HEK293 (cell line): ENCODE measurements around the gene TSNAX.

Experiments
- CTCF ChIA-PET: fragments of 350-600 bp; formaldehyde crosslinking; extraction: SDS; loops from one replicate; lab custom pipeline; 2021; ENCODE audit warnings: antibody characterized with exemption; lab: Yijun Ruan, JAX
- POLR2A ChIA-PET: fragments of 300-600 bp; formaldehyde crosslinking; extraction: SDS; loops from one replicate; lab custom pipeline; 2020; ENCODE audit warnings: antibody characterized with exemption, inconsistent platforms; lab: Yijun Ruan, JAX
- H3K27ac ChIP-seq: fragments of 200-500 bp; sonication (Bioruptor generic); 2 replicates; pipeline ENCODE4 v1.5.1; 2014; ENCODE audit warnings: low read depth, low read length, control low read depth, inconsistent platforms; ENCODE audit errors: extremely low read depth
- H3K36me3 ChIP-seq, 2 experiments: fragments of 200-500 bp in 1 of 2; sonication (Bioruptor generic) in 1 of 2; 1 replicate in 1 of 2; 2 replicates in 1 of 2; pipeline ENCODE4 v1.5.1; 2014 to 2017; ENCODE audit warnings: inconsistent platforms in 2 of 2, low read length in 2 of 2; ENCODE audit not compliant: control insufficient read depth in 2 of 2, insufficient read depth in 1 of 2
- H3K4me1 ChIP-seq: fragments of 200-500 bp; sonication (Bioruptor generic); 2 replicates; pipeline ENCODE4 v1.5.1; 2014; ENCODE audit warnings: mild to moderate bottlenecking, low read length, inconsistent platforms; ENCODE audit not compliant: control insufficient read depth, insufficient read depth
- H3K4me3 ChIP-seq: 2 replicates; pipeline ENCODE4 v1.5.1; 2011; ENCODE audit warnings: low read depth, mild to moderate bottlenecking, control low read depth, low read length, moderate library complexity
- H3K9me3 ChIP-seq: fragments of 200-500 bp; sonication (Bioruptor generic); 2 replicates; pipeline ENCODE4 v1.5.1; 2014; ENCODE audit warnings: low read depth, low read length, inconsistent platforms; ENCODE audit not compliant: control insufficient read depth, insufficient read depth
- BCL11B ChIP-seq: fragments of 450-650 bp; formaldehyde crosslinking; IDR thresholded peaks from 2 replicates; pipeline ENCODE4 v1.5.1; 2016; ENCODE audit warnings: low read depth, missing biosample characterization, missing genetic modification characterization
- EGR2 ChIP-seq: fragments of 450-650 bp; formaldehyde crosslinking; IDR thresholded peaks from 2 replicates; pipeline ENCODE4 v1.5.1; 2016; ENCODE audit warnings: low read depth, missing biosample characterization, missing genetic modification characterization
- SCRT1 ChIP-seq: fragments of 450-650 bp; formaldehyde crosslinking; IDR thresholded peaks from 2 replicates; pipeline ENCODE4 v1.5.1; 2016; ENCODE audit warnings: missing biosample characterization, missing genetic modification characterization, borderline replicate concordance
- SP2 ChIP-seq: fragments of 450-650 bp; formaldehyde crosslinking; IDR thresholded peaks from 2 replicates; pipeline ENCODE4 v1.5.1; 2016; ENCODE audit warnings: missing biosample characterization, missing genetic modification characterization
- ZBTB17 ChIP-seq: fragments of 450-650 bp; formaldehyde crosslinking; IDR thresholded peaks from 2 replicates; pipeline ENCODE4 v1.5.1; 2016; ENCODE audit warnings: missing biosample characterization, missing genetic modification characterization
- ZEB2 ChIP-seq: fragments of 450-650 bp; formaldehyde crosslinking; IDR thresholded peaks from 2 replicates; pipeline ENCODE4 v1.5.1; 2016; ENCODE audit warnings: missing biosample characterization, missing genetic modification characterization
- ZNF132 ChIP-seq: fragments of 450-650 bp; formaldehyde crosslinking; IDR thresholded peaks from 2 replicates; pipeline ENCODE4 v1.5.1; 2017; ENCODE audit warnings: missing biosample characterization, missing genetic modification characterization, borderline replicate concordance
- ZNF138 ChIP-seq: fragments of 450-650 bp; formaldehyde crosslinking; IDR thresholded peaks from 2 replicates; pipeline ENCODE4 v1.5.1; 2016; ENCODE audit warnings: missing biosample characterization, missing genetic modification characterization, borderline replicate concordance
- ZNF155 ChIP-seq: fragments of 450-650 bp; formaldehyde crosslinking; IDR thresholded peaks from 2 replicates; pipeline ENCODE4 v1.5.1; 2016; ENCODE audit warnings: missing biosample characterization, missing genetic modification characterization
- ZNF157 ChIP-seq: fragments of 450-650 bp; formaldehyde crosslinking; IDR thresholded peaks from 2 replicates; pipeline ENCODE4 v1.5.1; 2016; ENCODE audit warnings: missing biosample characterization, missing genetic modification characterization
- ZNF223 ChIP-seq: fragments of 450-650 bp; formaldehyde crosslinking; IDR thresholded peaks from 2 replicates; pipeline ENCODE4 v1.5.1; 2016; ENCODE audit warnings: missing biosample characterization, missing genetic modification characterization
- ZNF366 ChIP-seq: fragments of 450-650 bp; formaldehyde crosslinking; conservative IDR thresholded peaks from 2 replicates; pipeline ENCODE4 v1.5.1; 2016; ENCODE audit warnings: missing biosample characterization, missing genetic modification characterization
- ZNF473 ChIP-seq: fragments of 450-650 bp; formaldehyde crosslinking; IDR thresholded peaks from 2 replicates; pipeline ENCODE4 v1.5.1; 2017; ENCODE audit warnings: missing biosample characterization, missing genetic modification characterization
- ZNF548 ChIP-seq: fragments of 450-650 bp; formaldehyde crosslinking; IDR thresholded peaks from 2 replicates; pipeline ENCODE4 v1.5.1; 2016; ENCODE audit warnings: missing biosample characterization, missing genetic modification characterization
- ZNF571 ChIP-seq: fragments of 450-650 bp; formaldehyde crosslinking; IDR thresholded peaks from 2 replicates; pipeline ENCODE4 v1.5.0; 2017; ENCODE audit warnings: missing biosample characterization, missing genetic modification characterization
- ZNF600 ChIP-seq: fragments of 450-650 bp; formaldehyde crosslinking; IDR thresholded peaks from 2 replicates; pipeline ENCODE4 v1.5.1; 2016; ENCODE audit warnings: missing biosample characterization, missing genetic modification characterization
- ZNF624 ChIP-seq: fragments of 450-650 bp; formaldehyde crosslinking; IDR thresholded peaks from 2 replicates; pipeline ENCODE4 v1.5.1; 2017; ENCODE audit warnings: missing biosample characterization, missing genetic modification characterization
- ZSCAN23 ChIP-seq: fragments of 450-650 bp; formaldehyde crosslinking; IDR thresholded peaks from 2 replicates; pipeline ENCODE4 v1.5.1; 2016; ENCODE audit warnings: missing biosample characterization, missing genetic modification characterization
- TF ChIP-seq, protein P1 (sequence below): fragments of 450-650 bp; formaldehyde crosslinking; IDR thresholded peaks from 2 replicates; pipeline ENCODE4 v1.5.1; 2017; ENCODE audit warnings: missing biosample characterization, missing genetic modification characterization
- TF ChIP-seq, protein P2 (sequence below): fragments of 450-650 bp; formaldehyde crosslinking; IDR thresholded peaks from 2 replicates; pipeline ENCODE4 v1.5.1; 2016; ENCODE audit warnings: missing biosample characterization, missing genetic modification characterization
- TF ChIP-seq, protein P3 (sequence below): fragments of 450-650 bp; formaldehyde crosslinking; IDR thresholded peaks from 2 replicates; pipeline ENCODE4 v1.5.1; 2016; ENCODE audit warnings: missing biosample characterization, missing genetic modification characterization

The TSNAX gene

DNA sequence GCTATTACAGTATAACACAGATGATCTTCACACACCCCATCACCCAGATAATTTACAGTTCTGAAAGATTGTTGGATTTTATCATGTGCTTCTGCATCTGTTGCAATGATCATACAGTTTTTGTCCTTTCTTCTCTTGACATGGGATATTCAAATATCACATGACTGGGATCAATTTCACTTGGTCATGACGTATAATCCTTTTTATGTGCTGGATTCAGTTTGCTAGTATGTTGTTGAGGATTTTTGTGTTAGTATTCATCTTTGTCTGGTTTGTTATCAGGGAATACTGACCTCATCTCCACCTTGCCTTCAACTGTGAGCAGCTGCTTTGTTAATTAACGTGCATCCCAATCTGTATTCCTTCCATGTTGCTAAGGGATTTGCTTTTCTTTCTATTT, 53.4 kb downstream of the TSNAX start:
- Histone ChIP-seq H3K36me3 (no peaks in the 10 kb centered on the region; a peak in 1 of 3 replicates), H3K9me3 (no peaks in the 10 kb centered on the region), H3K27ac (no peak overlapping the region), H3K4me3 (no peak overlapping the region), H3K4me1 (peaks cover 3% of the 10 kb centered on the region; the same call in 1 of the 2 replicates)
- ChIA-PET POLR2A (interaction anchor here (1.3 kb wide), 1 partner anchor 195 kb away, joined by 3 read pairs; no protein-coding TSS in a partner anchor), CTCF (interaction anchor here (0.6 to 2.8 kb wide), 6 partner anchors 9 to 409 kb away, joined by 3 to 18 read pairs (median 3); no protein-coding TSS in a partner anchor)
- TF ChIP-seq, protein P1, sequence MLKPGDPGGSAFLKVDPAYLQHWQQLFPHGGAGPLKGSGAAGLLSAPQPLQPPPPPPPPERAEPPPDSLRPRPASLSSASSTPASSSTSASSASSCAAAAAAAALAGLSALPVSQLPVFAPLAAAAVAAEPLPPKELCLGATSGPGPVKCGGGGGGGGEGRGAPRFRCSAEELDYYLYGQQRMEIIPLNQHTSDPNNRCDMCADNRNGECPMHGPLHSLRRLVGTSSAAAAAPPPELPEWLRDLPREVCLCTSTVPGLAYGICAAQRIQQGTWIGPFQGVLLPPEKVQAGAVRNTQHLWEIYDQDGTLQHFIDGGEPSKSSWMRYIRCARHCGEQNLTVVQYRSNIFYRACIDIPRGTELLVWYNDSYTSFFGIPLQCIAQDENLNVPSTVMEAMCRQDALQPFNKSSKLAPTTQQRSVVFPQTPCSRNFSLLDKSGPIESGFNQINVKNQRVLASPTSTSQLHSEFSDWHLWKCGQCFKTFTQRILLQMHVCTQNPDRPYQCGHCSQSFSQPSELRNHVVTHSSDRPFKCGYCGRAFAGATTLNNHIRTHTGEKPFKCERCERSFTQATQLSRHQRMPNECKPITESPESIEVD (tag by site-specific recombination) = peak; percentile 65
- TF ChIP-seq ZNF473 (tag by site-specific recombination) (no peak), ZNF366 (tag by site-specific recombination) (0 out of 2 replicates have a peak, but pooled peaks have one; percentile 17), ZEB2 (tag by site-specific recombination) (peak; percentile 14; the same call in 1 of the 2 replicates), ZNF157 (tag by site-specific recombination) (no peak), ZBTB17 (peak; percentile 56; the same call in 1 of the 2 replicates)

DNA sequence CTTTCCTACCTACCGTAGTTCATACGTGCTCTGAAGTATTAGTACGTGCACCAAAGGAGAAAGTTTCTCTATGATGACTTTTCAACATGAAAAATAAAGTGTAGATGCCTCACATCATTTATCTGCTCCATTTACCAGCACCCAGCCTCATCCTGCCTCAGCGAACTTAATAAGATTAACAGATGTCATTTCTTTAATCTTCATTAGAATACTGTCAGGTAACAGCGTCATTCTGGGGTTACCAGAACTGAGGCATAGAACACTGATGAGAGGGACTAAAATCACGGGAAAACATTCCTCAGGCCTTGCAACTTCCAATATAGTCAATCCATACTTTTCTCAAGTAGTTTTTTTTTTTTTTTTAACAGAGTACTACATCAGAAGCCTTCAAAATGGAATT, 54.9 kb downstream of the TSNAX start:
- H3K4me3 ChIP-seq = no peak overlapping the region
- ChIA-PET CTCF (interaction anchor here (0.7 to 1.0 kb wide), 2 partner anchors 21 to 226 kb away, joined by 3 read pairs; no protein-coding TSS in a partner anchor), POLR2A (no interaction called here)
- no peaks in the 10 kb centered on the region for H3K9me3 ChIP-seq
- TF ChIP-seq ZNF223 (tag by site-specific recombination) = no peak
- no peak for TF ChIP-seq ZNF138
- no peak for TF ChIP-seq ZSCAN23 (tag by site-specific recombination)
- TF ChIP-seq ZNF548 = no peak
- TF ChIP-seq ZNF132 (tag by site-specific recombination) = no peak
- no peak for TF ChIP-seq ZNF155 (tag by site-specific recombination)
- TF ChIP-seq ZNF600 (tag by site-specific recombination) = no peak
- no peak for TF ChIP-seq SP2 (tag by site-specific recombination)
- TF ChIP-seq, protein P2, sequence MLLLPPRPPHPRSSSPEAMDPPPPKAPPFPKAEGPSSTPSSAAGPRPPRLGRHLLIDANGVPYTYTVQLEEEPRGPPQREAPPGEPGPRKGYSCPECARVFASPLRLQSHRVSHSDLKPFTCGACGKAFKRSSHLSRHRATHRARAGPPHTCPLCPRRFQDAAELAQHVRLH = no peak
- no peak for TF ChIP-seq EGR2 (tag by site-specific recombination)
- no peak for TF ChIP-seq SCRT1 (tag by site-specific recombination)
- TF ChIP-seq ZNF571 (tag by site-specific recombination) = no peak
- no peak for TF ChIP-seq ZNF624 (tag by site-specific recombination)
- TF ChIP-seq, protein P3, sequence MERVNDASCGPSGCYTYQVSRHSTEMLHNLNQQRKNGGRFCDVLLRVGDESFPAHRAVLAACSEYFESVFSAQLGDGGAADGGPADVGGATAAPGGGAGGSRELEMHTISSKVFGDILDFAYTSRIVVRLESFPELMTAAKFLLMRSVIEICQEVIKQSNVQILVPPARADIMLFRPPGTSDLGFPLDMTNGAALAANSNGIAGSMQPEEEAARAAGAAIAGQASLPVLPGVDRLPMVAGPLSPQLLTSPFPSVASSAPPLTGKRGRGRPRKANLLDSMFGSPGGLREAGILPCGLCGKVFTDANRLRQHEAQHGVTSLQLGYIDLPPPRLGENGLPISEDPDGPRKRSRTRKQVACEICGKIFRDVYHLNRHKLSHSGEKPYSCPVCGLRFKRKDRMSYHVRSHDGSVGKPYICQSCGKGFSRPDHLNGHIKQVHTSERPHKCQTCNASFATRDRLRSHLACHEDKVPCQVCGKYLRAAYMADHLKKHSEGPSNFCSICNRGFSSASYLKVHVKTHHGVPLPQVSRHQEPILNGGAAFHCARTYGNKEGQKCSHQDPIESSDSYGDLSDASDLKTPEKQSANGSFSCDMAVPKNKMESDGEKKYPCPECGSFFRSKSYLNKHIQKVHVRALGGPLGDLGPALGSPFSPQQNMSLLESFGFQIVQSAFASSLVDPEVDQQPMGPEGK (tag by site-specific recombination) = no peak
- TF ChIP-seq, protein P1 (tag by site-specific recombination) = no peak
- TF ChIP-seq BCL11B (tag by site-specific recombination) = no peak
- H3K4me1 ChIP-seq = peaks cover 3% of the 10 kb centered on the region; the same call in 1 of the 2 replicates
- H3K36me3 ChIP-seq = no peaks in the 10 kb centered on the region; a peak in 1 of 3 replicates
- no peak overlapping the region for H3K27ac ChIP-seq
